Karpas-422 (cell line): Measurements from ENCODE around the gene ARRDC2. TPM values are rescaled to one million over a fixed set of nuclear protein-coding genes. Genes with fewer than 3 reads are reported as not detected.

Source experiments
- DNase-seq: peaks from one replicate; pipeline ENCODE4 v3.0.0-alpha.2; 2015
- H2AFZ ChIP-seq: fragments of 200-600 bp; sonication (generic); 2 replicates; pipeline ENCODE4 v1.6.1; 2014; ENCODE audit warnings: antibody characterized with exemption, low read length, mixed read lengths
- H3K27ac ChIP-seq: fragments of 200-600 bp; sonication (generic); 2 replicates; pipeline ENCODE4 v1.5.1; 2014; ENCODE audit warnings: mild to moderate bottlenecking, low read length, moderate library complexity
- H3K27me3 ChIP-seq: fragments of 200-600 bp; sonication (generic); 2 replicates; pipeline ENCODE4 v1.6.1; 2014; ENCODE audit warnings: low read length, mixed read lengths
- H3K36me3 ChIP-seq: fragments of 200-600 bp; sonication (generic); 2 replicates; pipeline ENCODE4 v1.6.1; 2014; ENCODE audit warnings: low read length, mixed read lengths; ENCODE audit not compliant: insufficient read depth
- H3K4me1 ChIP-seq: fragments of 200-600 bp; sonication (generic); 2 replicates; pipeline ENCODE4 v1.6.1; 2014; ENCODE audit warnings: mild to moderate bottlenecking, low read length, mixed read lengths
- H3K4me2 ChIP-seq: fragments of 200-600 bp; sonication (generic); 2 replicates; pipeline ENCODE4 v1.6.1; 2014; ENCODE audit warnings: low read length, low read depth, mild to moderate bottlenecking; ENCODE audit not compliant: poor library complexity, severe bottlenecking
- H3K4me3 ChIP-seq: fragments of 200-600 bp; sonication (generic); 2 replicates; pipeline ENCODE4 v1.5.1; 2014; ENCODE audit warnings: mild to moderate bottlenecking, antibody characterized with exemption, low read length, mixed read lengths
- H3K79me2 ChIP-seq: fragments of 200-600 bp; sonication (generic); 2 replicates; pipeline ENCODE4 v1.6.1; 2014; ENCODE audit warnings: mild to moderate bottlenecking, low read length, mixed read lengths
- H3K9ac ChIP-seq: fragments of 200-600 bp; sonication (generic); 2 replicates; pipeline ENCODE4 v1.6.0; 2014; ENCODE audit warnings: low read length
- H3K9me2 ChIP-seq: fragments of 200-600 bp; sonication (generic), shearing (Covaris generic); replicated peaks from 2 replicates; pipeline ENCODE4 v1.6.0; 2014; ENCODE audit warnings: mild to moderate bottlenecking, low read length, moderate library complexity; ENCODE audit not compliant: insufficient read depth
- H3K9me3 ChIP-seq: fragments of 300-700, 200-600 bp; sonication (generic); 2 replicates; pipeline ENCODE4 v1.6.1; 2014; ENCODE audit warnings: low read length, mixed read lengths
- H4K20me1 ChIP-seq: fragments of 200-600 bp; sonication (generic); 2 replicates; pipeline ENCODE4 v1.6.1; 2014; ENCODE audit warnings: mild to moderate bottlenecking, antibody characterized with exemption, low read length, low read depth; ENCODE audit not compliant: insufficient read depth
- total RNA-seq: library from RNA; depleted of rRNA; stranded (reverse); fragments of >200 nt; shearing (Covaris generic); gene quantifications from 2 replicates; pipeline ENCODE4 v1.2.3, GENCODE V29; 2014; ENCODE audit warnings: low replicate concordance

The ARRDC2 gene
- total RNA-seq, 1 experiment from 2014 or later, result 12.3 TPM

- H3K4me1 ChIP-seq, result no peaks in the 10 kb centered on the region
- no peak for DNase-seq
- H3K9me3 ChIP-seq, result no peaks in the 10 kb centered on the region
- H3K9ac ChIP-seq, result no peak overlapping the region
- no peaks in the 10 kb centered on the region for H3K27me3 ChIP-seq
- no peak overlapping the region for H3K4me3 ChIP-seq
- no peaks in the 10 kb centered on the region for H3K79me2 ChIP-seq
- no peaks in the 10 kb centered on the region for H4K20me1 ChIP-seq
- H2AFZ ChIP-seq, result no peak overlapping the region
- no peak overlapping the region for H3K27ac ChIP-seq
- no peaks in the 10 kb centered on the region for H3K36me3 ChIP-seq
- no peak overlapping the region for H3K4me2 ChIP-seq
- H3K9me2 ChIP-seq, result no peaks in the 10 kb centered on the region
These were observed 38.7 kb upstream of the ARRDC2 start for GRCh38 chr19:17969096-17969792.

- H4K20me1 ChIP-seq, result no peaks in the 10 kb centered on the region
- H3K36me3 ChIP-seq, result no peaks in the 10 kb centered on the region
- H3K9me3 ChIP-seq, result no peaks in the 10 kb centered on the region
- H3K27me3 ChIP-seq, result no peaks in the 10 kb centered on the region
- H3K9ac ChIP-seq, result no peak overlapping the region
- H3K9me2 ChIP-seq, result no peaks in the 10 kb centered on the region
- H3K79me2 ChIP-seq, result no peaks in the 10 kb centered on the region
- H2AFZ ChIP-seq, result no peak overlapping the region
- no peak for DNase-seq
- no peak overlapping the region for H3K4me3 ChIP-seq
- H3K4me1 ChIP-seq, result no peaks in the 10 kb centered on the region
- no peak overlapping the region for H3K27ac ChIP-seq
- no peak overlapping the region for H3K4me2 ChIP-seq
These were observed 35.7 kb upstream of the ARRDC2 start for GRCh38 chr19:17972230-17972629.

- H3K9ac ChIP-seq, result no peak overlapping the region
- no peak overlapping the region for H3K4me3 ChIP-seq
- no peak overlapping the region for H3K27ac ChIP-seq
These were observed 34.2 kb upstream of the ARRDC2 start for GRCh38 chr19:17973759-17974158.

GRCh38 chr19:17974551-17974950 lies 33.4 kb upstream of the ARRDC2 start:
- Histone ChIP-seq H3K27me3 (no peaks in the 10 kb centered on the region), H3K9me3 (no peaks in the 10 kb centered on the region), H3K4me3 (no peak overlapping the region), H3K4me2 (no peak overlapping the region), H3K36me3 (no peaks in the 10 kb centered on the region), H2AFZ (no peak overlapping the region), H3K9ac (no peak overlapping the region), H3K79me2 (no peaks in the 10 kb centered on the region), H3K27ac (no peak overlapping the region), H3K4me1 (peaks cover 2% of the 10 kb centered on the region), H4K20me1 (no peaks in the 10 kb centered on the region), H3K9me2 (no peaks in the 10 kb centered on the region)
- no peak for DNase-seq

More at GRCh38 chr19:17973759-17974158, 34.2 kb upstream of the ARRDC2 start:
- Histone ChIP-seq H3K4me1 (no peaks in the 10 kb centered on the region), H3K79me2 (no peaks in the 10 kb centered on the region), H3K9me3 (no peaks in the 10 kb centered on the region), H3K4me2 (no peak overlapping the region), H3K9me2 (no peaks in the 10 kb centered on the region), H2AFZ (no peak overlapping the region), H4K20me1 (no peaks in the 10 kb centered on the region), H3K27me3 (no peaks in the 10 kb centered on the region), H3K36me3 (no peaks in the 10 kb centered on the region)
- DNase-seq, result no peak

- Histone ChIP-seq H3K4me2 (no peak overlapping the region), H3K27me3 (no peaks in the 10 kb centered on the region), H3K4me3 (no peak overlapping the region), H3K36me3 (no peaks in the 10 kb centered on the region), H3K9me3 (no peaks in the 10 kb centered on the region), H3K9ac (no peak overlapping the region), H4K20me1 (no peaks in the 10 kb centered on the region), H3K9me2 (no peaks in the 10 kb centered on the region), H3K27ac (no peak overlapping the region), H2AFZ (no peak overlapping the region), H3K4me1 (peaks cover 5% of the 10 kb centered on the region), H3K79me2 (no peaks in the 10 kb centered on the region)
- no peak for DNase-seq
These were observed 32.9 kb upstream of the ARRDC2 start for GRCh38 chr19:17975032-17975431.

- Histone ChIP-seq H3K27ac (no peak overlapping the region), H3K9me2 (no peaks in the 10 kb centered on the region), H3K79me2 (no peaks in the 10 kb centered on the region), H3K36me3 (no peaks in the 10 kb centered on the region), H3K4me3 (no peak overlapping the region), H2AFZ (no peak overlapping the region), H3K4me1 (peaks cover 10% of the 10 kb centered on the region), H4K20me1 (no peaks in the 10 kb centered on the region), H3K27me3 (no peaks in the 10 kb centered on the region), H3K9ac (no peak overlapping the region), H3K4me2 (no peak overlapping the region), H3K9me3 (no peaks in the 10 kb centered on the region)
- DNase-seq, result no peak
These were observed 30.9 kb upstream of the ARRDC2 start for GRCh38 chr19:17977021-17977420.

- Histone ChIP-seq H3K9me3 (no peaks in the 10 kb centered on the region), H3K4me2 (no peak overlapping the region), H3K79me2 (no peaks in the 10 kb centered on the region), H3K36me3 (no peaks in the 10 kb centered on the region), H3K9ac (no peak overlapping the region), H3K27ac (no peak overlapping the region), H3K4me3 (no peak overlapping the region), H2AFZ (no peak overlapping the region), H3K27me3 (no peaks in the 10 kb centered on the region), H3K9me2 (no peaks in the 10 kb centered on the region), H4K20me1 (no peaks in the 10 kb centered on the region), H3K4me1 (peaks cover 10% of the 10 kb centered on the region)
- no peak for DNase-seq
These were observed 30.5 kb upstream of the ARRDC2 start for GRCh38 chr19:17977488-17977887.

GRCh38 chr19:17981611-17982010 lies 26.4 kb upstream of the ARRDC2 start:
- Histone ChIP-seq H3K9me2 (no peaks in the 10 kb centered on the region), H3K4me3 (no peak overlapping the region), H3K36me3 (no peaks in the 10 kb centered on the region), H3K27ac (no peak overlapping the region), H3K4me1 (peaks cover 10% of the 10 kb centered on the region), H3K9me3 (no peaks in the 10 kb centered on the region), H3K4me2 (no peak overlapping the region), H4K20me1 (no peaks in the 10 kb centered on the region), H3K9ac (no peak overlapping the region), H2AFZ (no peak overlapping the region), H3K27me3 (no peaks in the 10 kb centered on the region), H3K79me2 (no peaks in the 10 kb centered on the region)
- no peak for DNase-seq
